C4-2B (cell line): Measurements from ENCODE around the gene PRPSAP2.

ENCODE experiments used
- CTCF ChIP-seq: fragments of 450-650 bp; conservative IDR thresholded peaks from 2 replicates; pipeline ENCODE4 v1.5.1; 2017; ENCODE audit warnings: mild to moderate bottlenecking
- ZFX ChIP-seq: fragments of 450-650 bp; IDR thresholded peaks from 2 replicates; pipeline ENCODE4 v1.6.1; 2017

GRCh38 chr17:18976201-18976600, 118.3 kb downstream of the PRPSAP2 start:
- no peak for TF ChIP-seq CTCF
- TF ChIP-seq ZFX = no peak
